Progenitor cell of endocrine pancreas (in vitro differentiated cells): ENCODE data around the gene LBHD1. TPM values are rescaled to one million over a fixed set of nuclear protein-coding genes. Genes with fewer than 3 reads are reported as not detected.

ENCODE experiments used
- DNase-seq: peaks from one replicate; pipeline ENCODE4 v3.0.0; 2021; ENCODE audit warnings: low spot score; ENCODE audit not compliant: unreplicated experiment
- H3K27ac Mint-ChIP-seq: 2 replicates; pipeline ENCODE4 v1.8.0; 2021; ENCODE audit warnings: mild to moderate bottlenecking, moderate library complexity, mixed read lengths
- H3K27me3 Mint-ChIP-seq: 2 replicates; pipeline ENCODE4 v1.8.0; 2021; ENCODE audit warnings: mixed read lengths
- H3K36me3 Mint-ChIP-seq: 2 replicates; pipeline ENCODE4 v1.8.0; 2022; ENCODE audit warnings: mixed read lengths; ENCODE audit not compliant: insufficient read depth
- H3K4me1 Mint-ChIP-seq: 2 replicates; pipeline ENCODE4 v1.8.0; 2021; ENCODE audit warnings: low read depth, mixed read lengths
- H3K4me3 Mint-ChIP-seq: 2 replicates; pipeline ENCODE4 v1.8.0; 2021; ENCODE audit warnings: low read depth, mild to moderate bottlenecking, moderate library complexity, mixed read lengths
- H3K9me3 Mint-ChIP-seq: 2 replicates; pipeline ENCODE4 v1.8.0; 2021; ENCODE audit warnings: low read depth, mixed read lengths
- total RNA-seq: library from RNA; stranded (reverse); gene quantifications from 2 replicates; pipeline ENCODE4 v1.2.1, GENCODE V29; 2021
- TF ChIP-seq, protein P1 (sequence below): fragments of 200-600 bp; sonication (generic); IDR thresholded peaks from one replicate; pipeline ENCODE4 v1.5.0; 2021; ENCODE audit warnings: antibody characterized with exemption, mild to moderate bottlenecking; ENCODE audit not compliant: unreplicated experiment

Gene LBHD1
- total RNA-seq, 1 donor from 2014 or later = 9.3 TPM

DNA sequence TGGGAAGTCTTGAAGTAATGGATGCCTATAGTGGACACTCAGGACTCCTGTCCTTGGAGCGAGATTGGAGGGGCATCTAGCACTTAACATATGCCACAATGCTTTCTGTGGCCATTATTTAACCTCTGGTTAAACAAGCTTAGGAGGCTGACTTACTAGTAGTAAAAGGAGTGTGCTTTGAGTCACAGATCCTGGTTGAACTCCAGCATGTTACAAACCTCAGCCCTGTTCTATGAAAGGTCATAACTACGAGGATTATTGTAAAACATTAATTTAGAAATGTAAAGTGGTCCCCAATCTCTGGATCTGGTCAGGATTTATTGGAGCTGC, 1.1 kb upstream of the LBHD1 start:
- Mint-ChIP-seq H3K4me3 (peak overlapping the region; percentile 99), H3K9me3 (no peaks in the 10 kb centered on the region), H3K27ac (peak overlapping the region; percentile 69), H3K4me1 (peaks cover 19% of the 10 kb centered on the region), H3K36me3 (peaks cover 12% of the 10 kb centered on the region), H3K27me3 (no peaks in the 10 kb centered on the region)
- DNase-seq = no peak
- TF ChIP-seq, protein P1, sequence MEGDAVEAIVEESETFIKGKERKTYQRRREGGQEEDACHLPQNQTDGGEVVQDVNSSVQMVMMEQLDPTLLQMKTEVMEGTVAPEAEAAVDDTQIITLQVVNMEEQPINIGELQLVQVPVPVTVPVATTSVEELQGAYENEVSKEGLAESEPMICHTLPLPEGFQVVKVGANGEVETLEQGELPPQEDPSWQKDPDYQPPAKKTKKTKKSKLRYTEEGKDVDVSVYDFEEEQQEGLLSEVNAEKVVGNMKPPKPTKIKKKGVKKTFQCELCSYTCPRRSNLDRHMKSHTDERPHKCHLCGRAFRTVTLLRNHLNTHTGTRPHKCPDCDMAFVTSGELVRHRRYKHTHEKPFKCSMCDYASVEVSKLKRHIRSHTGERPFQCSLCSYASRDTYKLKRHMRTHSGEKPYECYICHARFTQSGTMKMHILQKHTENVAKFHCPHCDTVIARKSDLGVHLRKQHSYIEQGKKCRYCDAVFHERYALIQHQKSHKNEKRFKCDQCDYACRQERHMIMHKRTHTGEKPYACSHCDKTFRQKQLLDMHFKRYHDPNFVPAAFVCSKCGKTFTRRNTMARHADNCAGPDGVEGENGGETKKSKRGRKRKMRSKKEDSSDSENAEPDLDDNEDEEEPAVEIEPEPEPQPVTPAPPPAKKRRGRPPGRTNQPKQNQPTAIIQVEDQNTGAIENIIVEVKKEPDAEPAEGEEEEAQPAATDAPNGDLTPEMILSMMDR = no peak

DNA sequence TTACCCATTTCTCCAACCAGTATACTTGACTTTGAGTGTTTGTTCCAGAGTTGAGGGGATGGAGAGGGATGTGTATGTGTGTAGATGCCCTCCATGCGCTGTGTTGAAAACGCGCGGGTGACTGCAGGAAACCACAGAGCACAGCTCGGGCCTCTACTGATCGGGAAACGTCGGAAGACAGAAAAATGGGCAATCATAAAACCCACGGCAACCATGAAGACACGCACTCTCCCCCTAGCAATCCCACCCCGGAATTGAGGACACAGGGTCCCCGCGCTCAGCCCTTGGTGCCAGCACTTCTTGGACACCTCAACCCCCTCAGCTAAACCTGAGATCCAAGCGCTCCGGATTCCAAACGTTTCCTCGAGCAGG, 845 bp downstream of the LBHD1 start:
- DNase-seq = no peak
- H3K36me3 Mint-ChIP-seq = peaks cover 5% of the 10 kb centered on the region

DNA sequence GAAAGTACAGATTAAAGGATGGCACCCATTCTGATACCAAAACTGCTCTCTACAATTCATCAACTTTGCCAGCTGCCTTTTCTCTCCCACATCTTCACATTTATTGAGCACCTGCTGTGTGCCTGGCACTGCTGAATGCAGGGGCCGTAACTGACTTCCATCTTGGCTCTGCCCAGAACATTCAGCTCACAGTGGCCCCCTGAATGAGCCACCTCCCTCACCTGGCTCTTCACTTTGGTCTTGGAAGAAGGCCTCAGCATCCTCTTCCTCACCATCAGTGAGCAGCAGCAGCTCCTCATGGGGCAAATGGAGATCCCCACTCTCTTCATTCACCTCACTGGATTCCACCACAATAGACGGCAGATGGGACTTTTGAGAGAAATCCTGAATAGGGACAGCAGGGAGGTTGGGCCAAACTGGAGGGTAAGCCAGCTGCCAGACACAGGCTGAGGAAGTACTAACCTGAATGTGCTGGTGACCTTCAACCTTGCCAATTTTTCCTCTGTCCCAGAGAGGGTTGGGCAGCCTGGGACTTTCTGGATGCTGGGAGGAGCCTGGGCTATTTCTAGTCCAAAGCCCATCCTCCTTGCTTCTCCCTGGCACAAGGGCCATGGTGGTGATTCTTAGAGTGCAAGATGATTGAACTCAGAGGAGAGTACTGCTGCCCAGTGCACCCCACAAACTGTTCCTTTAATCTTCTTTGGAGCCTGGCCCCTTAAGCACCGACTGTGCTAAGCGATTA, 2.5 kb downstream of the LBHD1 start:
- Mint-ChIP-seq H3K4me3 (peak overlapping the region; percentile 99), H3K27me3 (no peaks in the 10 kb centered on the region), H3K27ac (peak overlapping the region; percentile 66), H3K9me3 (no peaks in the 10 kb centered on the region), H3K36me3 (peaks cover 2% of the 10 kb centered on the region), H3K4me1 (peaks cover 21% of the 10 kb centered on the region)
- no peak for DNase-seq
- TF ChIP-seq, protein P1 = no peak

More for the DNA sequence above, 845 bp downstream of the LBHD1 start:
- TF ChIP-seq, protein P1 = no peak
- Mint-ChIP-seq H3K4me1 (peaks cover 21% of the 10 kb centered on the region), H3K27ac (peak overlapping the region; percentile 97), H3K27me3 (no peaks in the 10 kb centered on the region), H3K4me3 (peak overlapping the region; percentile 99), H3K9me3 (no peaks in the 10 kb centered on the region)

DNA sequence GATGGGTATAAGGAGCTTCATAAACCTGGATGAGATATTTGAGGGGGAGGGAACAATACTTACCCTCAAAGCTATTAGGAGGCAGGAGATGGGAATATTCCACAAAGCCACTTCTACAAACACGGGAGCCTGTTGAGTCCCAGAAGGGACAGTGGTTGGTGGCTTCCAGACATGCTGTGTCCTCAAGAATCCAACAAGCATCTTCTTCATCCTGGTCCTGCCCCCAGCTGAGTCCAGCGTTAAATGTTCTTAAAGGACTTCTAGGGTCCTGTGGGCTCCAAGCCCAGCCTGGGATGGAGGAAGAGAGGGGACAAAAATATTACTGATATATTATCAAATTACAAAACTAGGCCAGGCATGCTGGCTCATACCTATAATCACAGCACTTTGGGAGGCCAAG, 4.6 kb downstream of the LBHD1 start:
- Mint-ChIP-seq H3K27me3 (no peaks in the 10 kb centered on the region), H3K4me1 (peaks cover 19% of the 10 kb centered on the region), H3K36me3 (peaks cover 5% of the 10 kb centered on the region), H3K27ac (no peak overlapping the region), H3K4me3 (peak overlapping the region; percentile 24), H3K9me3 (no peaks in the 10 kb centered on the region)
- TF ChIP-seq, protein P1 = no peak
- DNase-seq = no peak

DNA sequence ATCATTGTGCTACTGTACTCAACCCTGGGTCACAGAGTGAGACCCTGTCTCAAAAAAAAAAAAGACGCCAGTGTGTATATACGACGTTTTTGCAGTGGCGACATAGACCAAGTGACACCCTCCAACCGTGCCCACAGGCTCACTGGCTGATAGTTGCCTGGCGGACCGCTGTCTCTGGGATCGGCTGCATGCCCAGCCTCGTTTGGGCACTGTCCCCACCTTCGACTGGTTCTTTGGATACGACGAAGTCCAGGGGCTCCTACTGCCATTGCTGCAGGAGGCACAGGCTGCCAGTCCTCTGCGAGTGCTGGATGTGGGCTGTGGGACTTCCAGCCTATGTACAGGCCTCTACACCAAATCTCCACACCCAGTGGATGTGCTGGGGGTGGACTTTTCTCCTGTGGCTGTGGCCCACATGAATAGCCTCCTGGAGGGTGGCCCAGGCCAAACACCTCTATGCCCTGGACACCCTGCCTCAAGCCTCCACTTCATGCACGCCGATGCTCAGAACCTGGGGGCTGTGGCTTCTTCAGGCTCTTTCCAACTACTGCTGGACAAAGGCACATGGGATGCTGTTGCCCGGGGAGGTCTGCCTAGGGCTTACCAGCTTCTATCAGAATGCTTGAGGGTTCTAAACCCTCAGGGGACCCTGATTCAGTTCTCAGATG, 5.7 kb downstream of the LBHD1 start:
- no peak for DNase-seq
- Mint-ChIP-seq H3K4me3 (peak overlapping the region; percentile 88), H3K9me3 (no peaks in the 10 kb centered on the region), H3K27me3 (no peaks in the 10 kb centered on the region), H3K4me1 (peaks cover 15% of the 10 kb centered on the region), H3K36me3 (peaks cover 5% of the 10 kb centered on the region), H3K27ac (no peak overlapping the region)
- TF ChIP-seq, protein P1 = no peak
